HepG2 (cell line): ENCODE measurements around the gene KLHL7. TPM values are rescaled to one million over a fixed set of nuclear protein-coding genes. Genes with fewer than 3 reads are reported as not detected.

Experiments
- CCAR2 ChIP-seq: fragments of 200-400 bp; formaldehyde crosslinking; optimal IDR thresholded peaks from 2 replicates; pipeline ENCODE3; 2018; ENCODE audit warnings: low read depth, mild to moderate bottlenecking, low read length, moderate library complexity
- GLMP ChIP-seq: sonication (generic); formaldehyde crosslinking; IDR thresholded peaks from 2 replicates; pipeline ENCODE4 v1.9.0; 2021; ENCODE audit warnings: missing genetic modification reagents, mild to moderate bottlenecking, borderline replicate concordance
- HOXD1 ChIP-seq: sonication (generic); formaldehyde crosslinking; IDR thresholded peaks from 2 replicates; pipeline ENCODE4 v1.5.0; 2020; ENCODE audit warnings: missing genetic modification reagents
- KLF12 ChIP-seq: sonication (generic); formaldehyde crosslinking; IDR thresholded peaks from 2 replicates; pipeline ENCODE4 v1.4.0; 2020; ENCODE audit warnings: missing genetic modification reagents, borderline replicate concordance
- MAZ ChIP-seq, 2 experiments: sonication (generic) in 1 of 2; formaldehyde crosslinking in 1 of 2; IDR thresholded peaks; 2 replicates each; pipeline versions ENCODE4 v1.5.0 to v1.6.1; 2012 to 2020; ENCODE audit warnings: low read depth in 2 of 2, mild to moderate bottlenecking in 2 of 2, borderline replicate concordance in 1 of 2, improper control_type of control experiment in 1 of 2, low read length in 1 of 2, missing genetic modification reagents in 1 of 2, moderate library complexity in 1 of 2
- MIER2 ChIP-seq: IDR thresholded peaks from 2 replicates; pipeline ENCODE4 v1.6.1; 2016; ENCODE audit warnings: missing biosample characterization, missing genetic modification reagents
- PCBP1 ChIP-seq: fragments of 200-400 bp; formaldehyde crosslinking; IDR thresholded peaks from 2 replicates; pipeline ENCODE4 v1.6.1; 2017; ENCODE audit warnings: mild to moderate bottlenecking, low read depth, low read length, borderline replicate concordance
- PCBP2 ChIP-seq: fragments of 200-400 bp; formaldehyde crosslinking; optimal IDR thresholded peaks from 2 replicates; pipeline ENCODE3; 2018; ENCODE audit warnings: low read length, low read depth; ENCODE audit not compliant: poor library complexity, severe bottlenecking
- RNF2 ChIP-seq: fragments of 450-650 bp; conservative IDR thresholded peaks from 2 replicates; pipeline ENCODE4 v1.6.1; 2016; ENCODE audit warnings: low read depth
- SAP130 ChIP-seq: IDR thresholded peaks from 2 replicates; pipeline ENCODE4 v1.6.1; 2016; ENCODE audit warnings: low read depth
- XRCC5 ChIP-seq: fragments of 200-400 bp; formaldehyde crosslinking; optimal IDR thresholded peaks from 2 replicates; pipeline ENCODE3; 2017; ENCODE audit warnings: mild to moderate bottlenecking, low read length
- ZNF101 ChIP-seq: sonication (generic); formaldehyde crosslinking; IDR thresholded peaks from 2 replicates; pipeline ENCODE4 v1.4.0; 2020; ENCODE audit warnings: mild to moderate bottlenecking, low read depth, missing genetic modification reagents, borderline replicate concordance
- ZNF350 ChIP-seq: sonication (generic); formaldehyde crosslinking; IDR thresholded peaks from 2 replicates; pipeline ENCODE4 v1.4.0; 2020; ENCODE audit warnings: mild to moderate bottlenecking, low read depth, missing genetic modification reagents, borderline replicate concordance
- ZNF496 ChIP-seq: sonication (generic); formaldehyde crosslinking; IDR thresholded peaks from 2 replicates; pipeline ENCODE4 v1.8.1; 2023; ENCODE audit warnings: mild to moderate bottlenecking, moderate library complexity, missing genetic modification reagents; ENCODE audit not compliant: insufficient replicate concordance
- ZNF574 ChIP-seq: sonication (generic); formaldehyde crosslinking; IDR thresholded peaks from 2 replicates; pipeline ENCODE4 v1.4.0; 2020; ENCODE audit warnings: missing genetic modification reagents
- ZNF597 ChIP-seq: sonication (generic); formaldehyde crosslinking; IDR thresholded peaks from 2 replicates; pipeline ENCODE4 v1.5.0; 2020; ENCODE audit warnings: missing genetic modification reagents
- ZNF660 ChIP-seq: sonication (generic); formaldehyde crosslinking; IDR thresholded peaks from 2 replicates; pipeline ENCODE4 v1.5.1; 2020; ENCODE audit warnings: mild to moderate bottlenecking, low read depth, missing genetic modification reagents, borderline replicate concordance
- ZNF674 ChIP-seq: sonication (generic); formaldehyde crosslinking; IDR thresholded peaks from 2 replicates; pipeline ENCODE4 v1.5.0; 2020; ENCODE audit warnings: low read depth, mild to moderate bottlenecking, missing genetic modification reagents
- ZNF781 ChIP-seq: sonication (generic); formaldehyde crosslinking; IDR thresholded peaks from 2 replicates; pipeline ENCODE4 v1.5.1; 2020; ENCODE audit warnings: borderline replicate concordance, mild to moderate bottlenecking, missing genetic modification reagents; ENCODE audit errors: not compliant biosample characterization
- ZNF878 ChIP-seq: sonication (generic); formaldehyde crosslinking; IDR thresholded peaks from 2 replicates; pipeline ENCODE4 v1.8.1; 2023; ENCODE audit warnings: mild to moderate bottlenecking, missing genetic modification reagents, moderate library complexity
- polyA plus RNA-seq, 8 experiments: library from polyadenylated mRNA; depleted of rRNA in 3 of 8; stranded (reverse) in 7 of 8; unstranded in 1 of 8; fragments of >200 nt; fragmentation: Illumina TruSeq in 4 of 8; extraction: Trizol in 4 of 8; gene quantifications; 2 replicates each; pipeline versions ENCODE4 v1.2.1 to v1.2.3, GENCODE V29; 2011 to 2016; ENCODE audit warnings: low read depth in 4 of 8, missing spikeins in 1 of 8, mixed read lengths in 1 of 8; ENCODE audit not compliant: insufficient read depth in 1 of 8
- total RNA-seq, 5 experiments: library from RNA; depleted of rRNA; stranded (reverse); fragments of >200 nt; fragmentation: Illumina TruSeq; extraction: Trizol; gene quantifications; 2 replicates each; pipeline ENCODE4 v1.2.3, GENCODE V29; 2016; ENCODE audit warnings: low read depth in 1 of 5
- TF ChIP-seq, protein P1 (sequence below): sonication (generic); formaldehyde crosslinking; IDR thresholded peaks from 2 replicates; pipeline ENCODE4 v1.4.0; 2020; ENCODE audit warnings: missing genetic modification reagents, borderline replicate concordance
- TF ChIP-seq, protein P2 (sequence below): sonication (generic); formaldehyde crosslinking; IDR thresholded peaks from 2 replicates; pipeline ENCODE4 v1.5.0; 2020; ENCODE audit warnings: missing genetic modification reagents

The KLHL7 gene
- total and polyA plus RNA-seq, 2 of the 13 experiments (the other 11 are each of a cell fraction or from before 2014, with no cell fraction given), result 16.2 to 34.4 TPM

DNA sequence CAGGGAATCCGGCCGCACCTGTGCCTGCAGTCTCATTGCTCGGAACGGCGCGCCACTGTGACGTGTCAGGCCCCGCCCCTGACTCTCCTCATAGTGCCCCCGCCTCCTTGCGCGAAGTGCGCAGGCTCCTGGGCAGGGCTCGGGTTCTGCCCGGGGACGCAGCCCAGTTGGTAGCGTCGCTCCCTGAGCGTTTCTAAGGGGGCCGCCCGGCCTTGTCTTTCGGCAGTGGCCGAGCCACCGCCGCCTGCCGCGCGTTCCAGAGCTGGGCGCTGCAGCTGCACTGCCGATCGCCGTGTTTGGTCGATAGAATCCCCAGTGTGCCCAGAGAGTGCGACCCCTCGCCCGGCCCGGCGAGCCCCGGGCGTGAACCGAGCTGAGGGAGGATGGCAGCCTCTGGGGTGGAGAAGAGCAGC, at the start of gene KLHL7 (continued):
- no peak for TF ChIP-seq ZNF597 (CRISPR knock-in tag)
- peak; percentile 97 for TF ChIP-seq MAZ (IDR thresholded peaks at IDR 0.05; ENCODE audit: borderline replicate concordance, low read depth, low read length)
- peak; percentile 92 for TF ChIP-seq MAZ (CRISPR knock-in tag; IDR thresholded peaks at IDR 0.05; ENCODE audit: low read depth)
- peak; percentile 97 for TF ChIP-seq SAP130 (CRISPR knock-in tag)
- TF ChIP-seq KLF12 (CRISPR knock-in tag), result no peak
- TF ChIP-seq ZNF878 (CRISPR knock-in tag), result 0 out of 2 replicates have a peak, but pooled peaks have one; percentile 18
- TF ChIP-seq RNF2, result peak; percentile 53
- TF ChIP-seq, protein P1, sequence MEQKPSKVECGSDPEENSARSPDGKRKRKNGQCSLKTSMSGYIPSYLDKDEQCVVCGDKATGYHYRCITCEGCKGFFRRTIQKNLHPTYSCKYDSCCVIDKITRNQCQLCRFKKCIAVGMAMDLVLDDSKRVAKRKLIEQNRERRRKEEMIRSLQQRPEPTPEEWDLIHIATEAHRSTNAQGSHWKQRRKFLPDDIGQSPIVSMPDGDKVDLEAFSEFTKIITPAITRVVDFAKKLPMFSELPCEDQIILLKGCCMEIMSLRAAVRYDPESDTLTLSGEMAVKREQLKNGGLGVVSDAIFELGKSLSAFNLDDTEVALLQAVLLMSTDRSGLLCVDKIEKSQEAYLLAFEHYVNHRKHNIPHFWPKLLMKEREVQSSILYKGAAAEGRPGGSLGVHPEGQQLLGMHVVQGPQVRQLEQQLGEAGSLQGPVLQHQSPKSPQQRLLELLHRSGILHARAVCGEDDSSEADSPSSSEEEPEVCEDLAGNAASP (CRISPR knock-in tag), result no peak; the same call in 1 of the 2 replicates
- no peak for TF ChIP-seq MIER2 (CRISPR knock-in tag)
- TF ChIP-seq, protein P2, sequence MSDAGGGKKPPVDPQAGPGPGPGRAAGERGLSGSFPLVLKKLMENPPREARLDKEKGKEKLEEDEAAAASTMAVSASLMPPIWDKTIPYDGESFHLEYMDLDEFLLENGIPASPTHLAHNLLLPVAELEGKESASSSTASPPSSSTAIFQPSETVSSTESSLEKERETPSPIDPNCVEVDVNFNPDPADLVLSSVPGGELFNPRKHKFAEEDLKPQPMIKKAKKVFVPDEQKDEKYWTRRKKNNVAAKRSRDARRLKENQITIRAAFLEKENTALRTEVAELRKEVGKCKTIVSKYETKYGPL, result no peak
- no peak for TF ChIP-seq CCAR2
- TF ChIP-seq PCBP1, result no peak
- TF ChIP-seq ZNF496 (CRISPR knock-in tag), result no peak
- TF ChIP-seq ZNF660 (CRISPR knock-in tag), result no peak
- no peak for TF ChIP-seq ZNF781 (CRISPR knock-in tag)
- peak; percentile 32; the same call in 1 of the 2 replicates for TF ChIP-seq HOXD1 (CRISPR knock-in tag)
- TF ChIP-seq XRCC5, result peak; percentile 83
- peak; percentile 75 for TF ChIP-seq ZNF350 (CRISPR knock-in tag)
- 0 out of 2 replicates have a peak, but pooled peaks have one; percentile 40 for TF ChIP-seq ZNF674 (CRISPR knock-in tag)
- TF ChIP-seq GLMP (CRISPR knock-in tag), result no peak
- TF ChIP-seq ZNF574 (CRISPR knock-in tag), result peak; percentile 77
- TF ChIP-seq PCBP2, result no peak
- TF ChIP-seq ZNF101, result no peak
